Transverse colon (tissue), 4 donors: ENCODE measurements around the gene TRA2B.

Source experiments
- POLR2A ChIP-seq: fragments of 450-650 bp; IDR thresholded peaks from one replicate; pipeline ENCODE4 v1.6.1; 2016; ENCODE audit warnings: antibody characterized with exemption, mild to moderate bottlenecking, moderate library complexity
- POLR2AphosphoS5 ChIP-seq, 3 donors: sonication (generic); formaldehyde crosslinking; IDR thresholded peaks; one replicate each; pipeline ENCODE4 v1.6.1; 2016; ENCODE audit warnings: antibody characterized with exemption in 3 of 3
- TF ChIP-seq, protein P1 (sequence below), 5 experiments: fragments of 200-600 bp in 3 of 5; fragments of 450-650 bp in 2 of 5; sonication (generic) in 3 of 5; IDR thresholded peaks; 1 replicate in 2 of 5; 2 replicates in 3 of 5; pipeline ENCODE4 v1.5.1; 2016 to 2017; ENCODE audit warnings: antibody characterized with exemption in 5 of 5, inconsistent platforms in 3 of 5, mild to moderate bottlenecking in 2 of 5, moderate library complexity in 1 of 5

DNA sequence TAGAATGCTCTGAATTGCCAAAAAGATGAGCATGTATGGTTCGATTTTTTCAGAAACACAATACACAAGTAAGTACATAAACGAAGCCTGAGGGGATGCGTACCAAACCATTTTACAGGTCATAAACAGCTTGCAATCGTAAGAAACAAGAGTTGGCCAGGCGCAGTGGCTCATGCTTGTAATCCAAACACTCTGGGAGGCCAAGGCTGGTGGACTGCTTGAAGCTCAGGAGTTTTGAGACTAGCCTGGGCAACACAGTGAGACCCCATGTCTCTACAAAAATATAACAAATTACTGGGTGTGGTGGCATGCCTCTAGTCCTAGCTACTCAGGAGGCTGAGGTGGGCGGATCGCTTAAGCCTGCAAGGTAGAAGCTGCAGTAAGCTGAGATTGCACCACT, 13.4 kb downstream of the TRA2B start:
- TF ChIP-seq POLR2A (no peak), POLR2AphosphoS5 (IDR thresholded peaks at IDR 0.05) (no peak)
- TF ChIP-seq, protein P1, sequence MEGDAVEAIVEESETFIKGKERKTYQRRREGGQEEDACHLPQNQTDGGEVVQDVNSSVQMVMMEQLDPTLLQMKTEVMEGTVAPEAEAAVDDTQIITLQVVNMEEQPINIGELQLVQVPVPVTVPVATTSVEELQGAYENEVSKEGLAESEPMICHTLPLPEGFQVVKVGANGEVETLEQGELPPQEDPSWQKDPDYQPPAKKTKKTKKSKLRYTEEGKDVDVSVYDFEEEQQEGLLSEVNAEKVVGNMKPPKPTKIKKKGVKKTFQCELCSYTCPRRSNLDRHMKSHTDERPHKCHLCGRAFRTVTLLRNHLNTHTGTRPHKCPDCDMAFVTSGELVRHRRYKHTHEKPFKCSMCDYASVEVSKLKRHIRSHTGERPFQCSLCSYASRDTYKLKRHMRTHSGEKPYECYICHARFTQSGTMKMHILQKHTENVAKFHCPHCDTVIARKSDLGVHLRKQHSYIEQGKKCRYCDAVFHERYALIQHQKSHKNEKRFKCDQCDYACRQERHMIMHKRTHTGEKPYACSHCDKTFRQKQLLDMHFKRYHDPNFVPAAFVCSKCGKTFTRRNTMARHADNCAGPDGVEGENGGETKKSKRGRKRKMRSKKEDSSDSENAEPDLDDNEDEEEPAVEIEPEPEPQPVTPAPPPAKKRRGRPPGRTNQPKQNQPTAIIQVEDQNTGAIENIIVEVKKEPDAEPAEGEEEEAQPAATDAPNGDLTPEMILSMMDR (IDR thresholded peaks at IDR 0.05): no peak
